Hematopoietic multipotent progenitor cell (in vitro differentiated cells): Measurements from ENCODE around the gene TENM3. TPM values are rescaled to one million over a fixed set of nuclear protein-coding genes. Genes with fewer than 3 reads are reported as not detected.
A peak's percentile ranks its signal among the peaks of the same experiment; 100 is the strongest.

Experiments used
- DNase-seq, 3 donors: peaks; one replicate each; pipeline ENCODE4 v3.0.0-alpha.2; 2011 to 2015; ENCODE audit warnings: low read depth in 2 of 3, low spot score in 2 of 3
- total RNA-seq: library from RNA; depleted of rRNA; stranded (reverse); fragments of >200 nt; gene quantifications from one replicate; pipeline ENCODE4 v1.2.3, GENCODE V29; 2012

Gene TENM3
- total RNA-seq, 1 donor = not detected

DNA sequence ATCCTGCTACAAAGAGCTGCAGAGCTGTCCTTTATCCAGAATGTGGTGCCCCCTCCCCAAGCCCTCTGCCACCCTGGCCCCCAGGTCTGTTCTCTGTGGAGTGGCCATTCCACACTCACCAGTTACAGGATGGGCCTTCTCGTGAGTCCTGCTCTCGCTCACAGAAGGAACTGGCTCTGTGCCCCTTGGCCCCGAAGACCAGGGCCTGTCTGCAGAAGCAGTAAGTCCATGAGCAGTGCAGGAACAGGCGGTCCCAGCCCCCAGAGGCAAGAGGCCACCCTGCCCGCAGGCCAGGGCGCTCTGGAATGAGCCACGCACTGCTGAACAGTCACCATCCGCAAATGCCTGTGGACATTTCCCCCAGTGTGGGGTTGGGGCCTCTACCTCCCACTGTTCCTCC lies 581.8 kb downstream of the TENM3 start:
- DNase-seq = no peak

DNA sequence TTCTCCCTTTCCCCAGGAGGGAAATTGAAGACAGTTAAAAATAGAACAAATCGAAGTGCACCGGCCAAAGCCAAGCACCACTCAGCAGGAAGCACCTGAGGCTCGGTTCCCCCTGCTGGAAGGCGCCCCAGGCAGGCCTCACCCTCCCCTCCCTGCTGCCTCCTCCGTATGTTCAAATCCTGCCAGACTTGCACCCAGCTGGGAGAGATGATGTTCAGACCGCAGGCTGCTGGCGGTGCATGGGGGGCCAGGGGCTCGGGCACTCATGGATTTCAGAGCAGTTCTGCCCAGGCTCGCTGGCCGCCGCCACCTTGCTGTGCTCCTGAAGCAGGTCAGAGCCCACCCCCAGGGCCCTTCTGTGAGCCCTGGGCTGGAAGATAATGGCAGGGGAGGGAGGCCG lies 582.6 kb downstream of the TENM3 start:
- peak in 2 of 3 donors; percentile 51 to 79 for DNase-seq

DNA sequence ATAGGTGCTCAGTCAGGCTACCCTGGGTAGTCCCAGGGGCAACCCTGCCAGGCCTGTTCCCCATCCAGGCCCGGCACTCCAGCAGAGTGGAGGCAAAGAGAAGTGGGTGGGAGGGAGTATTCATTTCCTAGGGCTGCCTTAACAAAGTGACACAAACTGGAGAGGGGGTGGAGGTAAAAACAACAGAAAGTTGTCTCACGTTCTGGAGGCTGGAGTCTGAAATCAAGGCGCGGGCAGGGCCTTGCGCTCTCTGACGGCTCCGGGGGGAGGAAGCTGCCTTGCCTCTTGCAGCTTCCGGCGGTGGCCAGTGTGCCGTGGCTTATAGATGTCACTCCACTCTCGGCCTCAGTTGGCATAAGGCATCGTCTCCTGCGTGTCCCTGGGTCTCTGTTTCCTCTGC lies 583.2 kb downstream of the TENM3 start:
- DNase-seq = peak in 1 of 3 donors; percentile 62

DNA sequence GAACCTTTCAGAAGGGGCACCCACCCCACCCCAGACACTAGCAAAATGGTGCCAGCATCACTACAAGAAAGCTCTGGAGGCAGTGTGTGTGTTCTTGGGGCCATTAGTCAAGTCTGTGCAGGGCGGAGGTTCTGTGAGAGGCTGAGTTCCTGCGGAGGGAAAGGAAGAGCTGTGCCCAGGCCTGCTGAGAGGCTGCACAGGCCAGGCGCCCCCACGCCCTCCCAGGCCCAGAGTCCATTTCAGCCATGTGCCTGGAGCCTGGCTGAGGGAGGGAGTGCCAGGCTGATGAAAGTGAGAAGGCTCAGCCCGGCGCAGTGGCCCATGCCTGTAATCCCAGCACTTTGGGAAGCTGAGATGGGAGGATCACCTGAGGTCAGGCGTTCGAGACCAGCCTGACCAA lies 584.0 kb downstream of the TENM3 start:
- DNase-seq = no peak

DNA sequence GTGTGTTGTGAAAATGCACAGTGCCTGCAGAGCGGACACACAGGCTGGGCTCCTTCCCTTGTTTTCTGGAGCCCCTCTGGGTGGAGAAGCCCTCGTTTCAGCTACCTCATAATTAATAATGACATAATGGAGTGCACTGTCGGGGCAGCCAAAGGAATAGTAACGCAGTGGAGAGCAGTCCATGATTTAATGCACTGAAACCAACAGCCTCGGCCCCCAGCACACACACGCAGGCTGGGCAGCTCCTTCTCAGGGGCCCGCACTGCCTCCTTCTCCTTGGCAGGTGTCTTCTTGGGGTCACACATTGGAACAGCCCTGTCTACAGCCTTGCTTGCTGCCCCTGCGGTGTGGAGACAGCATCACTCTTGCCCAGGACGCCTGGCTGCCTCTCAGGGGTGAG lies 584.8 kb downstream of the TENM3 start:
- DNase-seq = no peak

DNA sequence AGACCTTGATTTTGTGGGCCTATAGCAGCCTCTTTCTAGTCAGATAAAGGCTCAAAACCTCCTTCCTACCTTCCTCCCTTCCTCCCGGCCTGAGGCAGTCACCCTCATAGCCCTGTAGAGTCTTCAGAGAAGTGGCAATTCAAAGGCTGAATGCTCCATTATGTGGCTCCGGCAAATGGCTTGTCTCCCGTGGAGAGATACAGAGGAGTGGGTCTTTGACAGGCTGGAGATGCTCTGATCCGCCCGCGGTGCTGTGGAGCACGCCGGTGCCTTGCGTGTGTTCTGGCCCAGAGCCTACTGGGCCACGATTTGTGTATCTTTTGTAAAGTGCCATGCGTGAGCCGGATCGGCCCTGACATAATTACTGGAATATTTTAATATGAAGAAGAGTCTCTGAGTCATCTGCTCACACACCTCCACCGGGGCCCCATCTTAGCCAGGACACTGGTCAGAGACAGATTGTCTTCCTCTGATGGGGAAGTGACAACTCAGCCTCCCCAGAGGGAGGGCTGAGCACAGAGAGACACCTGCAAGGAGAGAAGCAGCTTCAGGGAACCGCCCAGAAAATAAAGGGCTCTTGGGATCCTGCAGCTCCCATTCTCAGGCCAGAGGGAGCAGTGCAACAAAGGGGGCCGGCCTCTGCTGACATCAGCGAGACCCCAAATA lies 585.3 kb downstream of the TENM3 start:
- no peak for DNase-seq

DNA sequence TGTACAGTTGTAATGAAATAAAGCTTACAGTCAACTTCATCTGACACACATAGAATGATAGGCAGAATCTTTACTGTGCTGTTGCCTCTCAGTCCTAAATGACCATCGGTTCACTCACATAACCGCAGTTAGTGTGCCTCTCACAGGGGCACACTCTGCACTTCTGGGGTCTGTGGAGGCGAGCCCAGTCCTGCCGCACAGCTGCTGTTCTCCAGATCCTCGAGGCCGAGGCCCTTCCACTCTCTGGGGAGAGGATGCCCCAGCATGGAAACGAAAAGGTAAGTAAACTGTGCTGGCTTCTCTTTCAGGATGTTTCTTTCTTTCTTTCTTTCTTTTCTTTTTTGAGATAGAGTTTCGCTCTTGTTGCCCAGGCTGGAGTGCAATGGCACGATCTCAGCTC lies 586.0 kb downstream of the TENM3 start:
- no peak for DNase-seq

DNA sequence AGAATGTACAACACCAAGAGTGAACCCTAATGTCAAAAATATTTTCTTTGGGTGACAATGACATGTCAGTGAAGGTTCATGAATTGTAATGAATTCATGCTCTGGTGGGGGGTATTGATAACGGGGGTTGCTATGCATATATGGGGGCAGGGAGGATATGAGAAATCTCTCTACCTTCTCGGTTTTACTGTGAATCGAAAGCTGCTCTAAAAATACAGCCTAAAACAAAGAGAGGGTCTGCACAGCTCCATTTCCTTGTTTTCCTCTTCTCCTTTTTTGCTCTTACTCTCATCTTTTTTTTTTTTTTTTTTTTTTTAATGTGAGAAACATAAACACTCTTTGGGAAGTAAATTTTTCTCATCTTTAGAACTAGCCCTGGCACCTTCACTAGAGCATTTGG lies 588.2 kb downstream of the TENM3 start:
- no peak for DNase-seq

DNA sequence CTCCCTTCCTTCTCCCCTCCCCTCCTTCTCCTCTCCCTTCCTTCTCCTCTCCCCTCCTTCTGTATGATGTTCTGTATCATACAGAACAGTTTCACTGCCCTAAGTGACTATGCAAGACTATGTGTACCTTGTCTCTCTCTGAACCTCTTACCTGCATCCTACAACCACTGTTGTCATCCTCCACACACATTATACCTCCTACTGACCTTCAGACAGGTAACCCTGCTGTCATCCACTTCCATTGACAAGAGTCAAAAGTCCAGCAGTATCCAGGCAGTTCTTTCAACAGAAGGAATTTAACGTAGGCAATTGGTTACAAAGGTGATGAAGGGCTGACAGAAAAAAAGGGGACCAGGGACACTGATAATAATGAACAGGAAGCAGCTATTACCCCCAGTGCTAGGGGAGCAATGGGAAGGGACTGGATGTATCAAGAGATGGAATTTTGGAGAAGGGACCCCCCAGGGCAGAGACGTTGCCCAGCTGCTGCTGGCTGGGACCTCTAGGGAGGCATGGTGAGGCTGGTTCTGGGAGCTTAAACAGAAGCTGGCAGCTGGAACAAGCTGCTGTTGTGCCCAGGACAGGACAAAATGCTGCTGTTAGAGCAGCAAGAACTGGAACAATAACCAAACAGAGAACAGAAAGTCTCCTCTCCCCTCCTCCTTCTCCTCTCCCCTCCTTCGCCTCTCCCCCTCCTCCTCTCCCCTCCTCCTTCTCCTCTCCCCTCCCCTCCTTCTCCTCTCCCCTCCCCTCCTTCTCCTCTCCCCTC lies 589.3 kb downstream of the TENM3 start:
- DNase-seq = no peak

DNA sequence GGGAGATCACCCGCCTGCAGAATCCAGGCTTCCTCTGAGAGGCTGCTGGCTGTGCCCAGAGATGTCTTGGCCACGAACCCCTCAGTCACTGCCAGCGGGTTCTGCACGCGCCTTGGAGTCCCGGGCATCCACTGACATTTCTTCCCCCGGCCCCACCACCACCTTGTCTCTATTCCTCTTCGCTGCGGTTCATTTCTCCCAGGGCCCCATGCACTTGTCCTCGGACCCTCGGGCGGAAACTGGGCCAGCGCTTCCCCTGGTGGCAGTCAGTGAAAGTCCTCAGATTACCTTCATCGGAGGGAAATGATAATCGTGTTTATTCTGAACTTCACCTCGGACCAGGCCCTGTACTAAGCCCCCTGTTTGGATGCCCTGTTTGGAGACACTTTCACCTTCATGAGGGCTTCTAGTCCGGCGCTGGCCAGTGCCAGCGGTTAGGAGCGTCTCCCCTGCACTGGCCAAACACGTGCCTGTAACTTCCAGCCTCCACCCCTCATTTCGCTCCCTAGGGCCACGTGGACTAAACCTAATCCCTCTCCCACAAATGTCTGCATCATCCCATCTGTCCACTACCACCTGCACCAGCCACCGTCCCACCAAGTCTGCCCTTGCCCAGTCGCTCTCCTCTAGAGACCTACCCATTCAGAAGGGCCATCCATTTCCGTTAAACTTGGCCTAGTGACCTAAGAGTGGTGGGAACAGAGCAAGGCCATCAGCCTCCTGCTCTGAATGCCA lies 592.0 kb downstream of the TENM3 start:
- no peak for DNase-seq

DNA sequence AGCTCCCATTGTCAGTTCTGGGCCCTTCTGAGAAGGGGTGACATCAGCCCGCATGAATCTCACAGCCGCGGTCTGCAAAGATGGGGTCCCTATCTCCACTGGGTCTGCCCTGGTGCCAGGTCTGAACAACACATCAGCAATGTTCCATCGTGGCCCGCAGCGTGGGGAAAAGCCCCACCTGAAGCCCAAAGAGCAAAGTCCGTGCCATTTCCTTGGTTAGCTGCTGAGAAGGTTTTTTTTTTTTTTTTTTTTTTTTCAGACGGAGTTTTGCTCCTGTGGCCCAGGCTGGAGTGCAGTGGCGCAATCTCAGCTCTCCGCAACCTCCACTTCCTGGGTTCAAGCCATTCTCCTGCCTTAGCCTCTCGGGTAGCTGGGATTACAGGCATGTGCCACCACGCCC lies 594.6 kb downstream of the TENM3 start:
- no peak for DNase-seq

DNA sequence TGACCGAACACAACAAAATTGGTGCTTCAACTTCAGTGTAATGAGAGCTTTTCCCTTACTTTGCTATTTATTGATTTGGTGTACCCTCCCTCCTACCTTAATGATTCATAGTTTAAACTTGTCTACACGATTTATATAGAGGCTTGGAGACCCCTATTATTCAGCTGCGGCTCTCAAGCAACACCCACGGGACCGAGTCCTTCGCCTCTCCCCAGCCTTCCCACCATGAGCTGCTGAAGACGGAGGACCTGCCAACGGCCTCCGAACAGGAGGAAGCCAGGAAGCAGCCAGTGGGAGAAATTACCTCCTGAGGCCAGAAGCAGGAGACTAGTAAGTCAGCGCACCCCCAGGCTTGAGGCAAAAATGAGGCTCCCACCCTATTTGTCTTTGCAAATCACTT lies 595.3 kb downstream of the TENM3 start:
- no peak for DNase-seq

DNA sequence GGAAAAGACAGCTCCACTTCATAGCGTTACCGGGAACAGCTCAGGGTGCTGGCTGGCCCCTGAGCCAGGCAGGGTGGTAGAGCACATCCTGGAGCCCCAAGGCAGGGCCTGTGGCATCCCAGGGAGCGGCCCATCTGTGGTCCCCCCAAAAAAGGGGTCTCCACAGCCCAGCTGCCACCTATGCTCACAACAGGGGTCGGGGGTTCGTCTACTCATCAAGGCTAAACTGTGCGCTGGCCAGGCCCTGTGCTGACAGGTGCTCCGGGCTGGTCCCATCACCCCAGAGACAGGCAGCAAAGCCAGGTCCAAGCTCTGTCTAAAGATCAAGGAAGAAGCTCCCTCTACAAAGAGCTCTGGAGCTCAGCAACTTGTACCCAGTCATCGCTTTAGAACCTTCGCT lies 596.1 kb downstream of the TENM3 start:
- no peak for DNase-seq

DNA sequence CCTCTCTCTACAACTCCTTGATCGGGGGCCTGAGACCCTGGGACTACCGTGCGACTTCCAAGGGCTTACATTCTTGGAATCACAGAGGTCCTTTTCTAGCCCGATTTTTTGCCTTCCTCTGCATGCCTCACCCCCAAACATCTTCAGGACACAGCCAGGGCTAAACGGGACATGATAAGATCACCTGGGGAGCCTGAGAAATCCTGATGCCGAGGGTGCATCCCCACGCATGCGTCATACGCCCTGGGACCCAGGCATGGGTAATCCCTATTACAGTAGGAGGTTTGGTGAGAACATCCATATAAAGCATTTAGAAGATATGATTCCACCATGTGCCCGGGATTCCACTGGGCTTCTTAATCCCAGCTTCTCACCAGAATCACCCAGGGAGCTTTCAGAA lies 596.9 kb downstream of the TENM3 start:
- DNase-seq = no peak

DNA sequence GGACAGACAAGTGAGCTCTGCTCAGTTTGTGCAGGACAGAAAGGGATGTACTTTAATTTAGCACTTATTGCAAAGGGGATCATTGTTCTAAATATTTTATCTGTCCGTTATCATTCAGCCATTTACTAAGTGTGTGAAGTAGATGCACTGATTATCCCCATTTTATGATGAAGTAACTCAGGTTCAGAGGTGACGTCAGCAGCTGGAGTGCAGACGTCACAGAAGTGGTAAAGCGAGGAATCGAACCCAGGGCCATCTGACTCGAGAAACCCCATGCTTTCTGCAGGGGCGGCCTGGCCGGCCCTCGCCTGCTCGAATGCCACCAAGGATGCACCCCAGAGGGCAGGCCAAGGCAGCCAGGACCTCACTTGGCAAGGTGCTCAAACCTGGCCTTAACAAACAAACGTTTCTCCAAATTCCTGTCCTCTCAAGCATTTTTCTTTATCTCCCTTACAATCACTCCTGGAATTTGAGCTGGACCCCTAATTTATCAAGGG lies 599.0 kb downstream of the TENM3 start:
- DNase-seq = no peak

DNA sequence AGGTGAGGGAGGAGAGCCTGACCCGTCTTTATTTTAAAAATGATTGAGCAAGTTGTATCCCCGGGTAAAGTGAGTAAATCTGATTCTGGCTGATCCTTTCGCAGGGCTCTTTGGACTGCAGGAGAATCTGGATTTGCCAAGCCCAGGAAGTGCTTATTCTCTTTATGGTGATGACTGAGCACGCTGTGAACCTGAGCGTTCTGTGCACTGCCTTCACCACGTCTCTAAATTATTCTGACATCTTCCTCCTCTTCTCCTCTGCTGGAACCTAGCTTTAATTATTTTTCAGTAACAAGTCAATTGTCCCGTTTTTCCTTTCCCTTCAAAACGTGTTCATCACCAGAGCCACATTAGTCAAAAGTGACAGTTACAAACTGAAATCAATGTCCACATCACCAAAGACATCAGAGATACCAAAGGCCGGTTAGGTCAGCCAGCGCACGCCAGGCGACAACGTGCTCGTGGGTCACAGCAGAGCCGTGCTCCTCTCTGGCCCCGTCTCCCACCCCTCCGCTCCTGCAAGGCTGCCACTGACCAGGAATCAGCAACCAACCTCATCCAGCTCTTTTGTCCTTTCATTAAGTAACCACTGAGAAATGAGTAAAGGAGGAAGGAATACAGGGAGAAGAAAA lies 599.7 kb downstream of the TENM3 start:
- no peak for DNase-seq

DNA sequence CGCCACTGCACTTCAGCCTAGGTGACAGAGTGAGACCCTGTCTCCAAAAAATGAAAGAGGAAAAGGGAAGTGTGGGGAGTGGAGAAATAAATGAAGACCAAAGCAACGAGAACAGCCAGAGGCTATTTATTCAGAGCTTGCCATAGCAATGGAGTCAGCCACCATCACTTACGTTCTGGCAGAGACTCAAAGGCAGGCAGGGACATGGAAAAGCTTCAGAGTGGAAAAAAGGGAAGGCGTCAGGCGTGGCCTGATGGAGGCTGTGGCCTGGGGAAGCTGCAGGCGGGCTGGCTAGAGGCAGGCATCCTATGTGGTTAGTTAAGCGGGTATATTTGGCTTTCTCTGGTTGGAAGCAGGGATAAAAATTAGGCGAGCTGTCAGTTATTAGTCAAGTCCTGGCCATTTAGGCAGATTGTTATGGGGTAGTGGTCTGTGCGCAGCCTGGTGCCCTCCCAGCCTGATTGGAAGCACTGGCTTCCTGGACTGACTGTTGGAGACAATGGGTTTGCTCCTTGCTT lies 600.7 kb downstream of the TENM3 start:
- no peak for DNase-seq

DNA sequence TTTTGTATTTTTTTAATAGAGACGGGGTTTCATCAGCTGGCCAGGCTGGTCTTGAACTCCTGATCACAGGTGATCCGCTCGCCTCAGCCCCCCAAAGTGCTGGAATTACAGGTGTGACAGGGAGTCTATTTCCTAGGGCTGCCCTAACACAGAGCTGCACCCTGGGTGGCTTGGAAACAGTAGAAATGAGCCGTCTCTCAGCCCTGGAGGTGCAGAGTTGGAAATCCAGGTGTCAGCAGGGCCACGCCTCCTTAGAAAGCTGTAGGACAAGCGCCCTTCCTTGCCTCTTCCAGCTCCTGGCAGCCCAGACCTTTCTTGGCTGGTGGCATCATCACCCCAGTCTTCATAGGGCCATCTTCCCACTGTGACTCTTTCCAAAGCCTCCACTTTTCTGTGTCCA lies 602.4 kb downstream of the TENM3 start:
- DNase-seq = no peak

DNA sequence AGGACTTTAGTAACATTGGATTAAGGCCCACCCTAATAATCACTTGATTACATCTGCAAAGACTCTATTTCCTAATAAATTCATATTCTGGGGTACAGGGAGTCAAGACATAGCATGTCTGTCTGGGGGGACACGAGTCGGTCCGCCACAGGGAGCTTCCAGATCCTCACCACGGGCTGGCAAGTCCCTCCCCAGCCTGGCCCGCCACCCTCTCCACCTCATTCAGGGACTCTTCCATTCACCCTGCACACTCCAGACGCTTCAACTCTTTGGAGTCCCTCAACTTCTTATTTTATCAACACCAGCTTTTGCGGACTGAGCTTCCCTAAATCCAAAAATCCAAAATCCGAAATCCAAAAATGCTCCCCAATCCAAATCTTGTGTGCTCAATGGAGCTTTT lies 602.8 kb downstream of the TENM3 start:
- no peak for DNase-seq

DNA sequence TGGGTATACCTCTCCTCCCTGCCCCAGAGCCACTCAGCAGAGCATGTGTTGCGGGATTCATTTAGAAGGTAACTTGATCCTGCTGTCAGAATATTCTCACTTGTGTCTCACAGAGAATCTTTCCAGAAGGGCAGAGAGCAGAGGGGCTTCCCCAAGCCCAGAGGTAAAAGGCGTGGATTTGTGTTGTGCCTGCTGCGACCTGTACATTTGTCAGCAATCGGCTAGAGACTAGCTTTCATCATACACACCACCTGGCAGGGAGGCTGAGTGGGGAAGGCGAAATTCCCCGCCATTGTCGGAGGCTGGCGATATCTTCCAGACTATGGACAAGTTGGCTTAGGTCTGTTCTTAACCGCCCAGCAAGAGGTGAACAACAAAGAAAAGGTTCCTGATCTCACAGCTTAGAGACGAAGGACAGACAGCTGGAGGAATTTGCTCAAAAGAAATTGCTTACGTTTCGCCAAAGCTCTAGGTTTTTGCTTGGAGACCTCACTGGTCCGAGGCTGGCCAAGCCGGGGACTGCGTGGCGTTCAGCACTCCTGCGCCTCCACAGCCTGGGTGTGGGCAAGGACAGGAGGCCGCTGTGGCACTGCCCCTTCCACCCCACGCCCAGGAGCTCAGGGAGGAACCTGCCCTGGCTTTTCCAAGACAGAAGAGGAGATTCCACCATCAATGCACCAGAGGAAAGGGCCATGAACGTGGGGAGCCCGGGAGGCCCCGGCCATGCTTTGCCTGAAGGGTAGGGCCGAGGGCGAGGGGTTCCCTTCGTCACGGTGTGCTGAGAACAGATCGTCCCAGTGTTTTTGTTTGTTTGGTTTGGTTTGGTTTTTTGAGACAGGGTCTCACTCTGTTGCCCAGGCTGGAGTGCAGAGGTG lies 604.6 kb downstream of the TENM3 start:
- DNase-seq = no peak
